Tibial nerve (tissue), 3 donors: Measurements from ENCODE around the gene MACROH2A2.

ENCODE experiments used
- CTCF ChIP-seq, 5 experiments: fragments of 200-600 bp in 3 of 5; fragments of 450-650 bp in 2 of 5; sonication (generic) in 3 of 5; IDR thresholded peaks; one replicate each; pipeline ENCODE4 v1.5.1; 2016 to 2019; ENCODE audit warnings: antibody characterized with exemption in 5 of 5, mild to moderate bottlenecking in 3 of 5, moderate library complexity in 2 of 5
- POLR2A ChIP-seq, 2 donors: fragments of 450-650 bp; IDR thresholded peaks; one replicate each; pipeline ENCODE4 v1.6.1; 2017; ENCODE audit warnings: antibody characterized with exemption in 2 of 2, mild to moderate bottlenecking in 2 of 2, moderate library complexity in 2 of 2

- no peak for TF ChIP-seq POLR2A (IDR thresholded peaks at IDR 0.05)
- peak in 2 of 5 experiments; percentile 11 to 14 for TF ChIP-seq CTCF (IDR thresholded peaks at IDR 0.05)
Observed at GRCh38 chr10:70106958-70107791, 54.5 kb downstream of the MACROH2A2 start.
